HG02642 (cell line): ENCODE measurements around the gene COG1.

Experiments
- ATAC-seq: cut with Tn5 transposase; IDR thresholded peaks from one replicate; pipeline ENCODE4 v1.9.1; 2021; ENCODE audit warnings: mild to moderate bottlenecking; ENCODE audit not compliant: unreplicated experiment, poor library complexity

The COG1 gene

DNA sequence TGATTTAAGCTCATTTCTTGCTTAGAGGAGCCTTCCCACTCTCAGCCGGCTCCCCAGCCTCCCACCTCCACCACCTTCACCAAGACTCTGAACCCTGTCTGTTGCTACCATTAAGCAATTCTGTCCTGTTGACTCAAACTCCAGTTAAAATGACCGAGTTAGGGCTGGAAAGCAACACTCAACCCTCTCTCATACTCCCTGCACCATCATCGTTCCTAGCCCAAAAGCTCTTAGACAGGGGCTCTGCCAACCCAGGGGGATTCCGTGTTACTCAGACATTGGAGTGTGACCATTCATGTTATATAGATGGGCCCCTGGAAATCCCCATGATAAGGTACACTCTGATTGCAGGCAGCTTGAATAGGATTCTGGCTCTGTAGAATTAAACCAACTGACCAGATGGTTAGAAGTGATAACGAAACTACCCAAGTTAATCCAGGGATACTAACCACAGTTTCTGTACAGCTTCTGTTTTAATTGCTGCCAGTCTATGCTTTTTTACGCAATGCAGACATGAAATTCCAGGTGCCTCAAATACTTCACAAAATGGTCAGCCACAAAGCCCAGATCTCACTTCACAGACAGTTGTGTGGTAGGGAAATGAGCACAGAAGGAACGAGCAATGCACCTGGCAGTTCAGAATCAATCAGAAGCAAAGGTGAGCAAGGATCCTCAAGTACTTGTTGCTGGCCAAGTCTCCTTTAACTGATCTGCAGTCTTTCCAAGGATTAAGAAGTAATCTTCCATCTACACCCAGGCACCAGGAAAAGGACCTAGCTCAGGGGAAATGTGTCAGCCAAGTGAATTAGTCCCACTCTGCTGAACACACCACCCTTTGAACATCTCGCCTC is 25.9 kb upstream of the COG1 start:
- ATAC-seq: peak; percentile 39

DNA sequence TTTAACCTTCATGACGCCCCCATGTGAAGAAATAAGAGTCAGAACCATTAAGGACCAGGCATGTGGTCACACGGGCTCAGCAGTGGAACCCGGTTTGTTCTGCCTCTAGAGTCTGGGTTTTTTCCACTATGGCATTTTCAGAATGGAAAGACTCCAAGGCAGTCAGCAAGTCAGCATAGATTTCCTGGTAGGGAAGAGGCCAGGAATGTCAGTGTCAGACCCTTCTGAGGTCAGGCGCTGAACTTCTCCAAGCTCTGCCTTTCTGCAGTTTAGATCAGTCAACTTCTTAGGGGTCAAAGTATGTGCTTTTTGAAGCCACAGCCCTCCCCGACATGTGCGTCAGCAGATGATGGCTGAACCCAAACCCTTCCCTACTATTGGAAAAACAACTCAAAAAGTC is 24.2 kb upstream of the COG1 start:
- ATAC-seq: no peak

DNA sequence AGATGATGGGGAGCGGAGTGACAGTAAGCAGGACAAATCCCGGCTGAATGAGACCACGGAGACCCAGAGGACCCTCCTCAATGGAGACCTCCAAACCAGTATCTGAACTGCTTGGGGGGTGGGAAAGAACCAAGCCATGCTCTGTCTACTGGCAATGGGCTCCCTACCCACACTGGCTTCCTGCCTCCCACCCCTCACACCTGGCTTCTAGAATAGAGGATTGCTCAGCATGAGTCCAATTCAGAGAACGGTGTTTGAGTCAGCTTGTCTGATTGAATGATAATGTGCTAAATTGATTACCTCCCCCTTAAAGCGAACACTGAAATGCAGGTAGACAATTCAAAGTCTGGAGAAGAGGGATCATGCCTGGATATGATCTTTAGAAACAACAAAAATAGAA is 22.5 kb upstream of the COG1 start:
- no peak for ATAC-seq

DNA sequence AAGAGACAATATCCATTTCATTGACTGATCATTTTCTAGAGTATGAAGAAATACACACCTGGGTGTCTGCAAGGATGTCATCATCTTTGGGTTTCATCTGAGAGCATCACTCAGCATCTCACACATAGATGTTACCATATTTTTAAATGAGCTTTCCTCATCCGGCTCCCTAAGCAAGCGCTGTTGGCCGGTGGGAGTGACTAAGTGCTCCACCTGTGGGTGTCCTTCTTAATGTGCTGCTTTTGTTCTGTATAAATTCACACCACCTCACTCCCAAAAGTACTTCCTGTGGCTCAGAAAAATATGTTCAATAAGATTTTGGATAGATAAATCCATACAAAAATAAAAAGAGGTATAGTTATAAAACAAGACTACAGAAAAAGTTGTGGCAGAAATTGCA is 20.6 kb upstream of the COG1 start:
- no peak for ATAC-seq

- ATAC-seq: no peak
Observed at GRCh38 chr17:73174126-73174525, 18.7 kb upstream of the COG1 start.

- ATAC-seq: no peak
Observed at GRCh38 chr17:73175962-73176565, 16.8 kb upstream of the COG1 start.

GRCh38 chr17:73179387-73179786 is 13.5 kb upstream of the COG1 start:
- no peak for ATAC-seq

DNA sequence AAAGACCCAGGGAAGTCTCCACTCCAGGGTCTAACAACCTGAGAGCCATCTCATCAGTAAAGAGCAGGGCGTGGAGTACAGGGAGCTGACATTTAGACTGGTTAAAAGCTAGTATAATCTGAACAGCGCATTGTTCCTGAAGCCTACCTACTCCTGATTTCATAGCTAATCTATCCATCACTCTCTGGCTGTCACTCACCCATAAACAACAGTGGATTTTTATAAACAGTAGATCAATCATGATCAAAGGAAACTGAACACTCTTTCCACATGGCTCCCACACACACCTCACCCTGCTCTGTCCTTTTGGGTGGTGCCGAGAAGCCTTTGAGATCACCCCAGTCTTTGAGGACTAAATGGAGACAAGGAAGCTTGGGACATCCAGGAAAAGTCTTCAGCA is 13.0 kb upstream of the COG1 start:
- no peak for ATAC-seq

DNA sequence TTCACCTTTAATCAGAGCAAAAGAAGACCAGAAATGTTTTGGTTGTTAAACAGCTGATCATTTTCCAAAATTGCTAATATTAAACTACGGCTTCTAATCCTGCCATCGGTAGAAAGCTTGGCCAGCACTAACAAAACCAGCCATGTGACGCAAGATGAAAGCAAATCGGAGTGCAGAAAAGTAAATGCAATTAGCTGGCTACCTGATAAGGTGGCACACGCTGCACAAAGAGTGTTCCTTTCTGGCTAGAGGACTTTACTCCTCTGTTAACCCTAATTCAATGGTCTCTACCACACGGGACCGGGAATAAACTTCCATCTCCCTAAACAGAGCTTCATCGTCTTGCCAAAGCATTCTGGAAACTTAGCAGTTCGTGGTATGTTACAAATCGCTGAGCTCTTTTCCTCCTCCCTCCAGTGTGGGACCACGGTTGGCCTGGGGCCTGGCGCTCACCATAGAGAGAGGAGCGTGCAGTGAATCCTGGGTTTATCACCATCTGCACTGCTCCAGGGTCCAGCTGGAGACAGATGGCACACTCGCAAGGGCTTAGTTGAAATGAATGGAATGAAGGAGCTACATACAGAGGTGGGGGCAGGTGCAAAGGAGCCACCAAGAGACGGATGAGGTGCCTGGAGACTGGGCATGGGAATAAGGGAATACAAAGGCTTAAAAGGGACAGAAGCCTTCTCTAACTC is 10.1 kb upstream of the COG1 start:
- no peak for ATAC-seq

DNA sequence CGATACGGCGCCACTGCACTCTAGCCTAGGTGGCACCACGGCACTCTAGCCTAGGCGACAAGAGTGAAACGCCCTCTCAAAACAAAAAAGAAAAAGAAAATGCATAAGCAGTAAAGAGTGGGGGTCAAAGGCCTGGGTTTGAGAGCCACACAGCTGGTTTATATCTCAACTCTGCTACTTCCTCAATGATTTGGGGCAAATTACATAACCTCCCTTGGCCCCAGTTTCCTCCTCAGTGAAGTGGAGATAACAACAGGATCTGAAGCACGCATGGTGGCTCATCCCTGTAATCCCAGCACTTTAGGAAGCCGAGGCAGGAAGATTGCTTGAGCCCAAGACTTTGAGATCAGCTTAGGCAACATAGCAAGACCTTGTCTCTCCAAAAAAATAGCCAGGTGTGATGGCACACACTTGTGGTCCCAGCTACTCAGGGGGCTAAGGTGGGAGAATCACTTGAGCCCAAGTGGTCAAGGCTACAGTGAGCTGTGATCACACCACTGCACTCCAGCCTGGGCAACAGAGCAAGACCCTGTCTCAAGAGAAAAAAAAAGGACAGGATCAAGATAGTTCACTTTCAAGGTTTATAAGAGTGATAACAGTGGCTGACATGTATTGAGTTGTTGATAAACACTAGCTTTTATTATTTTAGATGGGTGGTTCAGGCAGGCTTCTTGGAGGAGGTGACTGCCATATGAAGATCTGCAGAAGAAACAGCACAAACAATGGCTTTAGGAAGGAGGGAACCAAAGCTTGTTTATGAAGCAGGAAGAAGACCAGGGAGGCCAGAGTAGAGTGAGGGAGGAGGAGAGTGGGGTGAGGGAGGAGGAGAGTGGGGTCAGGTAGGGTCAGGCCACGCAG is 8.5 kb upstream of the COG1 start:
- no peak for ATAC-seq

DNA sequence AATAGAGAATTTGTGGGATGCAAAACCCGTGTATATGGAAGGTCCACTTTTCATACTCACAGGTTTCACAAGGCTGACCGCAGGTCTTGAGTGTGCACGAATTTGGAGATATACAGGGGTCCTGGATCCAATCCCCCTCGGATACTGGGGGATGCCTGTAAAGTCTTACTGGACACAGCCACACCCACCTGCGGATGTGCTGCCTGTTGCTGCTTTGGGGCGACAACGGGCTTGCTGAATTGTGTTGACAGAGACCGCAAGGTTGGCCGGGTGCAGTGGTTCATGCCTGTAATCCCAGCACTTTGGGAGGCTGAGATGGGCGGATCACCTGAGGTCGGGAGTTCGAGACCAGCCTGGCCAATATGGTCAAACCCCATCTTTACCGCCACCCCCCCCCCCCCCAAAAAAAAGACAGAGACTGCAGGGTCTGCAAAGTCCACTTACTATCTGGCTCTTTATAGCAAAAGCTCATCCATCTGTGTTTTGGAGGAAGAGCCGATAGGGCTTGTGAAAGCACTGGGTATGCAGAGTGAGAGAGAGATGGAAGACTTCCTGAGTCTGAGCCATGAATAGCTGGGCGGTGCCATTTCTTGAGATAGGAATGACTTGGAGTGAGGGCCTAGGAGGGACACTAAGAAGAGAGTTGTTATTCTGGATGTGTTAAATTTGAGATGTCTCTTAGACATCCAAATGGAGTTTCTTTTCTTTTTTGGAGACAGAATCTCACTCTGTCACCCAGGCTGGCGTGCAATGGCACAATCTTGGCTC is 6.4 kb upstream of the COG1 start:
- no peak for ATAC-seq

DNA sequence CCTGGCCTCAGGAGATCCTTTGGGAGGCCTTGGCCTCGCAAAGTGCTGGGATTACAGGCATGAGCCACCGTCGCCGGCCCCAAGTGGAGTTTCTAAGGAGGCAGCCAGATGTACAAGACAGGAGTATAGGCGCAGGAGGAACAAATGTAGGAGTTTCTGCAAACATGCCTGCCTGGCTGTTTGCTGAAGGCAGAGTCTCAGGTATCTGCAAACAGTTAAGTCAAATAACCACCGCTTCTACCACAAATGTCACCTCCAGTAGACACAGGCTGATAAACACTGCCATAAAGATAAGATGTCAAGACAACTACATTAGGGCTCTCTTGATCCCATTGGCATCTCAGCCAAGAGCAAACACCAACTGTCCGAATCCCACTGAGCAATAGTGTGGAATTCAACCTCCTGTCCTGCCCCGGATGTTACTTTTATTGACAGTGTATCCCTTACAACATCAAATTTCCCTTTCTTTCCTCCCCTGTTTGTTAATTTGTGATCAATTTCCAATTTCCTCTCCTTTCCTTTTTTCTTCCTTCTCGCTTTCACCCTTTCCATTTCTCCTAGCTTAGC is 5.6 kb upstream of the COG1 start:
- ATAC-seq: no peak

GRCh38 chr17:73188011-73188410 is 4.8 kb upstream of the COG1 start:
- no peak for ATAC-seq

DNA sequence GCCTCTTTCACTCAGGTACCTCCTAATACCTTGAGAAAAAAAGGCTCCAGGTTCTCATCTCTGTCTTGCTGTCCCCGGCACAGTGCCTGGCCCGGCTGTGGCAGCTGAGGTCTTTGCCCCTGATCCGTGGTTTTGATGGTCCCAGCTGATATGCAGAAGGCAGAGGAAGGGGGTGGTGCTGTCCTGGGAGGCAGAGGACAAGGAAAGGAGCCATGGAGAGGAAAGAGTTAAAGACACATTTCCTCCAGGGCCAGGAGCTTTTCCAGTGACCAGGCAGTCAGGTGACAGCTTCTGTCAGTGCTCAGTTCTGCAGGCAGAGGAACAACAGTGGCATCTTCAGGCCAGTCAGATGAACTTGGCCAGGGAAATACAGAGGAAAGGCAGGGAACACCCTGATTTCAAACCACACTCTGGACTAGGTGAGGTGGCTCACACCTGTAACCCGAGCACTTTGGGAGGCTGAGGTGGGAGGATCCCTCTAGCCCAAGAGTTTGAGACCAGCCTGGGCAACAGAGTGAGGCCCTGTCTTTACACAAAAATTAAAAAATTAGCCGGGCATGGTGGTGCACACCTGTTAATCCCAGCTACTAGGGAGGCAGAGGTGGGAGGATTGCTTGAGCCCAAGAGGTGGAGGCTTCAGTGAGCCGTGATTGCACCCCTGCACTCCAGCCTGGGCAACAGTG is 3.3 kb upstream of the COG1 start:
- no peak for ATAC-seq

DNA sequence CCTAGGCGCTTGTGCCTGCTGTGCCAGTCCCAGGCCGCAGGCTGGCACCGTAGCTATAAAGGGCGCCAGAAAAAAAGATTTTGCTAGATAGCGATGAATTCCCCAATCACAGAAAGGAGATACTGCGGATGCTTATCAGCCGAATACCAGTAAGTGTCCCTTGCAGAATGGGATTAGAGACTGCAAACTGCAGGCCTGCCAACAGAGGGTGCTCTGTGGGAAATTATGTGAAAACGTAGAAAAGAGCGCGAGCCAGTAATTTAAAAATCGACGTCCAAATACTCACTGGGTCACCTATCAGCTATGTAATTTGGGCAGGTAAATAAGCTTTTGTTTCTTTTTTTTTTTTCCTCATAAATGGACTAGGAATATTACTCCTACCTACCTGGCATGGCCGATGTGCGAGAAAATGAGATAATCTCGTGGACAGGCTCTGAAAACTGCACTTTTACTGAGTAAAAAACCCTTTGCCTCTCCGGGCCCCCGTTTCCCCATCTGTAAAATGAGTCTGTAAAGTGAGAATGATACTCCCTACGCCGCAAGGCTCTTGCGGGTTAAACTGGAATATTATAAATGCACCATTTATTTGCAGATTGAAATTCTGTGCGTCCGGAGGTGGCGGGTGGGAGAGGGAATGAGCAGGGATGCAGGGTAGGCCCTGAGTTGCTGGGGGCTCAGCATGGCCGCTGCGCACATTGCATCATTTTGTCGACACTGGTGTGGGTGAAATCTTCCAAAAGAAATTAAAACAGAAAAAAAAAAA is 1.2 kb upstream of the COG1 start:
- ATAC-seq: peak; percentile 20

- peak; percentile 72 for ATAC-seq
Observed at GRCh38 chr17:73192206-73192893, 505 bp upstream of the COG1 start.

DNA sequence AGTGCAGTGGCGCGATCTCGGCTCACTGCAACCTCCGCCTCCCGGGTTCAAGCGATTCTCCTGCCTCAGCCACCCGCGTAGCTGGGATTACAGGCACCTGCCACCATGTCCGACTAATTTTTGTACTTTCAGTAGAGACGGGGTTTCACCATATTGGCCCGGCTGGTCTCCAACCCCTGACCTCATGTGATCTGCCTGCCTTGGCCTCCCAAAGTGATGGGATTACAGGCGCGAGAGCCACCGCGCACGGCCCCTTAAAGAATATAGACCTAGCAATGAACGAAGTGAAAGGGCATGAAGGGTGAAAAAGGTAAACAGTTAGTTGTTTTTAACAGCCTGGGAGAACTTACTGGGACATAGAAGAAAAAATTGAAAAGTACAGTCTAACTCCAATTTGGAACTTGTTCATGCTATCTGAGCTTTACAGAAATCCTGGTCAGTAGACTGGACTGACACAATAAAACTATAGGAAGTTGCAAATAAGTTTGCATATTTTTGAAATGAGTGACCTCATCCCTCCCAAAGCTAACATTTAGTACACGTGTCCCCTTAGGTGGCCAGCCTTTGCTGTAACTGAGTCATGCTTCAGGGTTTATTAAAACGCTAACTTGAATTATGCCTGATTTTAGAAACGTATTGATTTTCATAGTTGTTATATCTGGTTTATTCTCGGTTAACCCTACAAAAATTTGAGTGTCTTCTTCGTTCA is 1.8 kb downstream of the COG1 start:
- no peak for ATAC-seq
